GM19240 (cell line): ENCODE data around the gene CDC123.
"Not testable (repeated sequence)": the region's sequence is repeated elsewhere in the genome, so short reads cannot be mapped to it uniquely, and the experiment has no call there.

Source experiments
- DNase-seq: peaks from one replicate; pipeline ENCODE4 v3.0.0; 2011; ENCODE audit warnings: low spot score; ENCODE audit not compliant: insufficient read length

CDC123 gene, protein sequence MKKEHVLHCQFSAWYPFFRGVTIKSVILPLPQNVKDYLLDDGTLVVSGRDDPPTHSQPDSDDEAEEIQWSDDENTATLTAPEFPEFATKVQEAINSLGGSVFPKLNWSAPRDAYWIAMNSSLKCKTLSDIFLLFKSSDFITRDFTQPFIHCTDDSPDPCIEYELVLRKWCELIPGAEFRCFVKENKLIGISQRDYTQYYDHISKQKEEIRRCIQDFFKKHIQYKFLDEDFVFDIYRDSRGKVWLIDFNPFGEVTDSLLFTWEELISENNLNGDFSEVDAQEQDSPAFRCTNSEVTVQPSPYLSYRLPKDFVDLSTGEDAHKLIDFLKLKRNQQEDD

DNA sequence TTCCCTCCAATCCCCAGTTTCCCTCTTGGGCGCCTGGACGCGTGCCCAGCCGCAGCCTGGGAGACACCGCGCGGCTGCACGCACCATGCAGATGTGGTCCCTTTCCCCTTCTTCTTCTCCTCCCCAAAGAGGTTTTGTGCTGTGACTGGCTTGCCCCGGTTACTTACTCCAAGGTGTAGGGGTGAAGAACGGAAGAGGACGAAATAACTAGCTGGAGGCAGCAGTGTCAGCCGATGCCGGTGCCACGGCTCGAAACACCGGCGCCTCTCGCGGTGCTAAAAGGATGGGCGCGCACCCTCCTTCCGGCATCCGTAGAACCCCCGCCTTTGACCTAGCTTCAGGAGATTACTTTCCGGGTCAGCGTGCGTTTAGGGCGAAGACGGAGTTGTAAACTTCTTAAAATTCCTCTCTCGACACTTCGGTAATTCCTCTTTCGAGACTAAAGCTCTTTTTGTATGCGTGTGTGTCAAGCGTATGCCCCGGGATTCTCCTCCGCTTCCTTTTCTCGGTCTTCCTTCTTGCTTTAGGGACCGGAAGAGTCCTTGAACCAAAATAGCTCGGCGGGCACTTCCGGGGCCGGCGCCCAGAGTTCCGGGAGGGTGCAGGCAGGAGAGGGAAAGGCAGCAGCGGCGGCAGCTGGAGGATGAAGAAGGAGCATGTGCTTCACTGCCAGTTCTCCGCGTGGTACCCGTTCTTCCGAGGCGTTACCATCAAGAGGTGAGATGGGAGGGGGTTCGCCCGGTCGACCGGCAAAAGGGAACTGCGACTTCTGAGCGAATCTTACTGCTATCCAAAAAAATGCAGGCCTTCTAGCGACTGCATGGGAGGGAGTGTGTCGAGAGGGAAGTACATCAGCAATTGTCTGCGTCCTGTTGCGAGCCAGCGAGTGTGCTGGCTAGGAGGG lies at the start of gene CDC123, which contains the start of gene NUDT5:
Gene CDC123, plus strand, starts transcription at position 586 of the 904 bp plus-strand sequence. Its CDS starts 58 bp downstream, at position 644.
Gene NUDT5, minus strand, starts transcription at position 289 of the 904 bp plus-strand sequence. CDS start 9,600 bp downstream, outside the sequence.
- DNase-seq: peak; percentile 68

- DNase-seq: no peak
Measured at GRCh38 chr10:12150163-12150562, 45.8 kb upstream of the CDC123 start.

GRCh38 chr10:12154516-12154915 lies 41.5 kb upstream of the CDC123 start:
- no peak for DNase-seq

DNA sequence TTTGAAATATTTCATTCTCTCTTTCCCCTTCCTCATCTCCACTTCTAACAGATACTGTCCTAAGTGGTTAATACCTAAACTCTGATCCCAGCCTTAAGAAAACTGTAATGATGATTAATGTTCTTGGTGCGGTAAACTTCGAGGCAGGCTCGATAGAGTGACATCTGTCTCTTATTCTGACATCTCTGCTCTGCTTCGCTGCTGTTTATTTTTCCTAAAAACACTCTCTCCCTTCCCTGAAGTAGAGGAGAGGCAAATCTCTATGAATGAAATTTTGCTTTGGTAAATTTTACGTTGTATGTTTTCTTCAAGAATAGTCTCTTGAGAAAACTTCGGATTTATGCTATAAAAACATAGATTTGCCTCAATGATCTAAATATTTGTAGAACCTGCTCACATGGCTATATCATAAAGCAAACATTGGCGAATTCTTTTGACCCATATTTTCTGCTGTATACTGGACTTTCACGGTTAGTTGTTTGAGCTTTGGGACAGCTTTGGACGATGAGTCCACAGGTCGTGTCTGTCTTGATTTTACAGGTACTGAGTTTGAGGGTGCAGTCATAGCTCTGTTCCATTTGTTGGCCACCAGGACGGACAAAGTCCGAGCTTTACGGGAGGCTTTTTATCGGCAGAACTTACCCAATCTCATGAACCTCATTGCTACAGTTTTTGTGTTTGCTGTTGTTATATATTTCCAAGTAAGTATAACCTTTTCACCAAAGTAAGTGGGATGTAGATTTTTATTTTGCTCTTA lies 39.4 kb upstream of the CDC123 start:
- DNase-seq: no peak

DNA sequence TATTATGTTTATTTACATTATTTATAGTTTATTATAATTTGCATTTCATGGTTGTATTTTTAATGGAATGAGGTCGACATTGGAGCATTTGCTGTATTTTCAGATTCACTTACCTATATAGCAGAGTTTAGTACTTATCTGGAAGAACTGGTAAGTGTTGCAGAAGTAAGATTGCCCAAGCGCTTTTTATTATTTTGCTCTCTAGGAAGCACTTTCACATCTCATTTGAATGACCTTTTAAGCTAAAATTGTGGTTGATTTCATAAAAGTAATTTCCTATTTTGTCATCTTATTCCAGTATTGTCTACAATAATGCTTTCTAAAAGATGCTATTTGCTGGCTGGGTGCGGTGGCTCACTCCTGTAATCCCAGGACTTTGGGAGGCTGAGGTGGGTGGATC lies 37.9 kb upstream of the CDC123 start:
- DNase-seq: no peak

DNA sequence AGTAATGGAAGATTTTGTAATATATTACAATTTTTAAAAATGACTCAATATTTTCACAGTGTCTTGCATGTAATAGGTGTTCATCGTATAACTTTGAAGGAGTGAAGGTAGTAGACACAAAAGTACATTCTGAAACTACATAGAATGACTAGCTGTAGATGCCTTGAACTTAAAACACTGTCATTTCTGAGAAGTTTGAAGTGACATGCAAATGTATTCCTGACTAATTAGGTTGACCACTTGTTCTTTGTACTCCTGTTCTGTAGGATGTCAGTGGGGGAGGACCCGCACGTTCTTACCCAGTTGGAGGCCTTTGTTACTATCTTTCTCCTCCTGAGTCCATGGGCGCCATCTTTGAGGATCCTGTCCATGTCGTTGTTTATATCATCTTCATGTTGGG lies 35.3 kb upstream of the CDC123 start:
- no peak for DNase-seq

DNA sequence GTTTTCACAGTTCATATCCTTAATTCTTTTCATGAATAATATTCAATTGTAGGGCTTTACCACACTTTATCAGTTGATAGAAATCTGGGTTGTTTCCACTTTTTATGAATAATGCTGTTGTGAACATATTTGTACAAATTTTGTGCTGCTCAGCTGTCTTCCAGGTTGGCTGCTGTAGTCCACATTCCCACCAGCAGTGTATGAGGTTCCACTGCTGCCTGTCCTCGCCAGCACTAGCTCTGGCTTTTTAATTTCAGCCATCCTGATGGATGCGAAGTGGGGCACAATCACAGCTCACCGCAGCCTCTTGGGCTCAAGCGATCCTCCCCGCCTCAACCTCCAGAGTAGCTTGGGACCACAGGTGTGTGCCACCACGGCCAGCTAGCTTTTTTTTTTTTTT lies 33.1 kb upstream of the CDC123 start:
- no peak for DNase-seq

DNA sequence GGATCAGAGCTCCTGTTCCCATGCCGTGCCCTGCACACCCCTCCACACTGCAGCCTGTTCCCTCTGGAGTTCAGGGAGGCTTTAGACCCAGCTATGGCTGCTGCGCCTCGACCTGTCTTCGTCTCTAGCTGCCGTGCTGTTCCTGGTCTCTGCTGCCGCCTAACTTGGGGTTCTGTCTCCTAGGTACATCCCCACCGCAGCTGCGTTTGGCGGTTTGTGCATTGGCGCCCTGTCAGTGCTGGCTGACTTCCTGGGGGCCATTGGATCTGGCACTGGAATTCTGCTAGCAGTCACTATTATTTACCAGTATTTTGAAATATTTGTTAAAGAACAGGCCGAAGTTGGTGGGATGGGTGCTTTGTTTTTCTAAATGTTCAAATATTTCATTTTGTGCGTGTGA lies 31.9 kb upstream of the CDC123 start:
- no peak for DNase-seq

- no peak for DNase-seq
Measured at GRCh38 chr10:12165036-12165435, 31.0 kb upstream of the CDC123 start.

- DNase-seq: no peak
Measured at GRCh38 chr10:12165999-12166775, 29.8 kb upstream of the CDC123 start.

GRCh38 chr10:12171512-12171911 lies 24.5 kb upstream of the CDC123 start:
- not testable (repeated sequence) for DNase-seq

DNA sequence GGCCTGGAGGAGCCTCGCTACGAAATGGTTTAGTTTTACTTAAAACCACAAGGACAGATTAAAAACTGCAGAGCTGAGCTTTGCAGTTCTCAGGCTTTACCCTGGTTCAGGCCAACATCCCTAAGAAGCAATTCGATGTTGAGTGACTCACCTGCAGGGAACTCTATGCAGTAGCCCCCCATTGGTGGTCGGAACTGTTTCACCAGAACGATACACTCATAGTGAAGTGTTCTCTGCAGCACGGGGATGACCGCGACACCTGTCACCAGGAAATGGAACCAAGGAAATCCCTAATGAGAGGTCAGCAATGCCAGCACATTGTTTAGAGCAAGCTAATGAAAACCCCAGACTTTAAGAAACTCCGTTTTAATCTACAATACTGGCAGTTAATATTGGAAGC lies 18.3 kb upstream of the CDC123 start:
- no peak for DNase-seq

DNA sequence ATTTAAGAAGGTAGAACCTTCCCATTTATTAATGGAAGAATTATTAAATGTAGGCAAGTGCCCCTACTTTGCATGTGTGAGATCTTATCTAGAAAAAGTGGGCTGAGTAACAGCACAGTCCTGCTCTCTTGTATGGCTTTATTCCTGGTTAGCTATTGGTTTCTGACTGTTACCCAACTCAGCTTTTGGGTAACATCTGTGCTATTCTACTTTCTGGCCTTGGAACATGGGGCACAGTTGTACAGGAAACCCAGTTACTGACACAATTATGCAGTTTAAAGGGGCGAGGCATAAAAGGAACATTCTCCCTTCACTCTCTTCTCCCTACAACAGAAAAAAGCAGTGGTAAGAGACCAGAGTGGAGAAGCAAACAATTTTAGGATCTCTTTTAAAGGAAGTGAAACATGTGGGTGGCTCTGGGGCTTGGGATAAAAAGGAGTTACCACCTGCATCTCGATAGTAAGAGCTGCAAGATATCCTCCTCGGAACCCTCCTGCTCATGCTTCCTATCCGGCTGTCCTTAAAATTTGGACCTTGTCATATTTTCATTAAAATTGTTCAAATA lies 16.3 kb upstream of the CDC123 start:
- DNase-seq: no peak

DNA sequence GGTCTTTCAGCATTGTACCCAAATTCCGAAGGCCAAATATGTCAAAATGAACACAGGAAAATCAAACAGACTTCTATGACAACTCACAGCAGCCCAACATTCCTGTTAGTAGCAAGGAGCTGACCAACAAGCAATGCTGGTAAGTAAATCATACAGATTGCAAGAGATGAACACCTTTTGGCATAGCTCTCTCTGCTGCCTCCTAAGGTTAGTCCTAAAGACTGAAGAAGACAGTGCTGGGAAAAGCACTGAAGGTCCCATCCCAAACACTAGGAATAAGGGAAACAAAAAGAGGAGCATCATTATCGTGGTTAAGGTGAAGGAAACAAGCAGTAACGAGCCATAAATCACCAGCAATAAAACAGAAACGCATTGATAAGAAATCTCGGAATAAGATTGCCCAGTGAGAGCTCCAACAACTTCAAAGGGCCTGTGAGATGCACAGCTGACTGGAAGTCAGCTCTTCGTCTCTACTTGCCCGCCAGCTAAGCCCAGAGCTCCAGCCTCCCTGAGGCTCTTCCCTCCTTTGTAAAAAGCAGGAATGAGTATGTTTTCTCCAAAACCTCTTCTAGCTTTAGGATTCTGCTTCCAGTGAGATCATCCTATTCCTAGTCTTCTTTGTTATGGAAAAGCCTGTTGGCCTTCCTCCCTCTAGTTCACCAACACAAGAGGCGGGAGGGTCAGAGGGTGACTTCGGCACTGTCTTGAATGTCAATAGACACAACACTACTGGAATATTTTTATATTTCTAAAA lies 15.6 kb upstream of the CDC123 start:
- no peak for DNase-seq

DNA sequence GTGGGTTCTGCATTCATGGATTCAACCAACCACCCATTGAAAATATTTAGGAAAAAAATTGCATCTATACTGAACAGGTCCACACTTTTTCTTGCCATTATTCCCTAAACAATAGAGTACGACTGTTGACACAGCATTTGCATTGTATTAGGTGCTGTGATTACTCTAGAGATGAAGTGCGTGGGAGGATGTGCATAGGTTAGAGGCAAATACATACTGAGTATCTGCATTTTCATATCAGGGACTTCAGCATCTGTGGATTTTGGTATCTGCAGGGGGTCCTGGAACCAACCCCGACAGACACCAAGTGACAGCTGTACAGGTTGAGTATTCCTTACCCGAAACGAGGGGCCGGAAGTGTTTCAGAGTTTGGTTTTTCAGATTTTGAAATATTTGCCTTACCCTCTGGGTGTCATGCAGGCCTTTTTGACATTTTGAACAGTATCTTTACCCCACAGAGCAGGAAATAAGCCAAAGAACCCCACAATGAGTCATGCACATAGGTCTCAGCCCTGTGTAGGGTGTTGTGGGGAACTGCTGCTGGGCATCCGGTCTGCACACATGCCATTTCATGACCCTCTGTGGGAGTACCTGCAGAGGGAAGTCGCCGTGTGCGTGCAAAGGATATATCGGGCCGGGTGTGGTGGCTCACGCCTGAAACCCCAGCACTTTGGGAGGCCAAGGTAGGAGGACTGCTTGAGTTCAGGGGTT lies 14.8 kb upstream of the CDC123 start:
- no peak for DNase-seq

- no peak for DNase-seq
Measured at GRCh38 chr10:12184165-12184564, 11.8 kb upstream of the CDC123 start.

- no peak for DNase-seq
Measured at GRCh38 chr10:12186323-12186722, 9.7 kb upstream of the CDC123 start.

DNA sequence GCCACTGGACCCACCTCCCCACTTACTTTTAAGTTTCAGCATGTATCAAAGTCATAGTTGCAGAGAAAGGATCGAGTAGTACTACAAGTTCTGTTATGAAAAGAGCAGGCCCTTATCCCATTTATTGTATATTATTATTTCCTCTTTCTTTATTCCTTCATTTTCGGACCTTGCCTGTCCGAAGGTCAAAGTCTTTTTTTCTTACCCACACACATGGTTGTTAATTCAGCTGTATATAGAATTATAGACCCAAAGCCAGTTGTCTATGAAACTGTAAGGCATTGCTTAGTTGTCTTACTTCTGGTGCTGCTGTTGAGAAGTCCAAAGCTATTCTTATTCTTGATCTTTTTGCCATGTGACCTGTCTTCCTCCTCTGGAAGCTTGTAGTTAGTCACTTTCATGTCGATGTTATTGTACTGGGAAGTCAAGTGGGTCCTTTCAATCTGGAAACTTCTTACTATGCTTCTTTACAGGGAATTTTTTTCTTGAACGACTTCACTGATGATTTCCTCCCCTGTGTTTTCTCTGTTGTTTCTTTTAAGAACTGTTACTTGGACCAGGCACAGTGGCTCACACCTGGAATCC lies 8.6 kb upstream of the CDC123 start:
- DNase-seq: no peak

- DNase-seq: no peak
Measured at GRCh38 chr10:12188656-12189055, 7.3 kb upstream of the CDC123 start.
